Tibial artery (tissue), 4 donors: ENCODE measurements around the gene ADAMTSL2.

ENCODE experiments used
- DNase-seq, 2 donors: peaks; one replicate each; pipeline ENCODE4 v3.0.0-alpha.2; 2019
- H3K27ac ChIP-seq, 2 donors: fragments of 200-600 bp; sonication (generic) in 1 of 2; 1 replicate in 1 of 2; 2 replicates in 1 of 2; pipeline ENCODE4 v1.5.1; 2018 to 2019; ENCODE audit warnings: mild to moderate bottlenecking in 1 of 2
- H3K27me3 ChIP-seq, 2 donors: fragments of 200-600 bp; sonication (generic) in 1 of 2; one replicate each; pipeline versions ENCODE4 v1.5.1 to v1.6.0; 2016 to 2019
- H3K36me3 ChIP-seq, 3 donors: fragments of 200-600 bp; sonication (generic) in 2 of 3; one replicate each; pipeline ENCODE4 v1.5.1; 2016 to 2019; ENCODE audit warnings: mild to moderate bottlenecking in 2 of 3
- H3K4me1 ChIP-seq, 4 donors: fragments of 200-600 bp; sonication (generic) in 2 of 4; 1 replicate in 3 of 4; 2 replicates in 1 of 4; pipeline ENCODE4 v1.5.1; 2016 to 2019
- H3K4me3 ChIP-seq, 2 donors: fragments of 200-600 bp; sonication (generic) in 1 of 2; 1 replicate in 1 of 2; 2 replicates in 1 of 2; pipeline ENCODE4 v1.5.1; 2018 to 2019; ENCODE audit warnings: mild to moderate bottlenecking in 2 of 2
- H3K9me3 ChIP-seq, 3 donors: fragments of 200-600 bp; sonication (generic) in 1 of 3; one replicate each; pipeline ENCODE4 v1.5.1; 2016 to 2019
- intact Hi-C: fragments of 100-400 bp; cut with DNase I; formaldehyde crosslinking; loops from one replicate; pipeline ENCODE4 v1.15.0; 2023; ENCODE audit warnings: low total_unique reads
- TF ChIP-seq, protein P1 (sequence below), 2 experiments: fragments of 200-600 bp in 1 of 2; fragments of 450-650 bp in 1 of 2; IDR thresholded peaks; one replicate each; pipeline ENCODE4 v1.5.1; 2017 to 2019; ENCODE audit warnings: antibody characterized with exemption in 2 of 2, mild to moderate bottlenecking in 1 of 2, moderate library complexity in 1 of 2

ADAMTSL2 gene

GRCh38 chr9:133534346-133535291, at the start of gene ADAMTSL2:
Gene ADAMTSL2 (plus strand): TSS chr9:133534704. CDS start chr9:133536713, 2,009 bp downstream.
- H3K9me3 ChIP-seq, result no peaks in the 10 kb centered on the region
- H3K4me3 ChIP-seq, result peak within 1 kb of the TSS; percentile 32 to 46
- intact Hi-C loops, result no loop called here
- H3K4me1 ChIP-seq, result peaks cover 0 to 29% (median 15%) of the 10 kb centered on the region in 4 donors
- H3K36me3 ChIP-seq, result no peaks in the 10 kb centered on the region
- no peak within 1 kb of the TSS for H3K27ac ChIP-seq
- TF ChIP-seq, protein P1, sequence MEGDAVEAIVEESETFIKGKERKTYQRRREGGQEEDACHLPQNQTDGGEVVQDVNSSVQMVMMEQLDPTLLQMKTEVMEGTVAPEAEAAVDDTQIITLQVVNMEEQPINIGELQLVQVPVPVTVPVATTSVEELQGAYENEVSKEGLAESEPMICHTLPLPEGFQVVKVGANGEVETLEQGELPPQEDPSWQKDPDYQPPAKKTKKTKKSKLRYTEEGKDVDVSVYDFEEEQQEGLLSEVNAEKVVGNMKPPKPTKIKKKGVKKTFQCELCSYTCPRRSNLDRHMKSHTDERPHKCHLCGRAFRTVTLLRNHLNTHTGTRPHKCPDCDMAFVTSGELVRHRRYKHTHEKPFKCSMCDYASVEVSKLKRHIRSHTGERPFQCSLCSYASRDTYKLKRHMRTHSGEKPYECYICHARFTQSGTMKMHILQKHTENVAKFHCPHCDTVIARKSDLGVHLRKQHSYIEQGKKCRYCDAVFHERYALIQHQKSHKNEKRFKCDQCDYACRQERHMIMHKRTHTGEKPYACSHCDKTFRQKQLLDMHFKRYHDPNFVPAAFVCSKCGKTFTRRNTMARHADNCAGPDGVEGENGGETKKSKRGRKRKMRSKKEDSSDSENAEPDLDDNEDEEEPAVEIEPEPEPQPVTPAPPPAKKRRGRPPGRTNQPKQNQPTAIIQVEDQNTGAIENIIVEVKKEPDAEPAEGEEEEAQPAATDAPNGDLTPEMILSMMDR (IDR thresholded peaks at IDR 0.05), result no peak
- DNase-seq, result no peak
- H3K27me3 ChIP-seq, result peaks cover 0 to 89% of the 10 kb centered on the region in 2 donors

DNA sequence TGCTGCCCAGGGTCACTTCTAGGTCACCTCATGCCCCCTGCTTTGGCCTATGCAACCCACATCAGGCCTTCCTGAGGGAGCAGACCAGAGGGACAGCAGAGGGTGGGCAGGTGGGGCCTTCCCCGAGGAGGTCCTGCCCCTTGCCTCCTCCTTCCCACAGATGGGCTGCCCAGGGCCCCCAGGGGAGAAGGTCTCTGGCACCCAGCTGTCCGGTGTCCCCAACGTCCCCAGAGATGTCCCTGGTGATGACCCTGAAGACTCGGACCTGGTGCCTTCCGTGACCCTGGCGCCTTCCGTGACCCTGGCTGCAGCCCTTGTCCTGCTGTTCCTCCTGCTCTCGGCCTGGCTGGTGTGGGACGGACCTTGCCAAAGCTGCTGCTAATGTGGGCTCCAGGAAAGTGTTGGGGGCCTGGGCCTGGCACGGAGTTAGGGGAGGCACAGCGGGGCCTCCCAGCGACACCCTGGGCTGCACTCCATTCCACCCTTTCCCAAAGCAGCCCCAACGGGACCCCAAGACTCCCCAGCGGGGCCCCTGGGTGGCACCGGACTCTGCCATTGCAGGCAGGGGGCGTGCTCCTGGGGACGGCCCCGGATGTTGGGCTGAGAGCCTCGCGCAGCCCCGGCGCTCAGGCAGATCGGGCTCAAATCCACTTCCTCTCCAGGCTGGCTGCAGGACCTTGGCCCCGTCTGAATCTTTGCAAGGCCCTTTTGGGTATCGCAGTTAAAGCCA, 48.8 kb upstream of the ADAMTSL2 start:
- Histone ChIP-seq H3K9me3 (no peaks in the 10 kb centered on the region), H3K4me1 (peaks cover 0 to 11% (median 0%) of the 10 kb centered on the region in 4 donors), H3K27me3 (peaks cover 0 to 34% of the 10 kb centered on the region in 2 donors), H3K4me3 (no peak overlapping the region), H3K36me3 (no peaks in the 10 kb centered on the region), H3K27ac (no peak overlapping the region)
- DNase-seq, result no peak
- TF ChIP-seq, protein P1 (IDR thresholded peaks at IDR 0.05), result no peak
- intact Hi-C loops, result loop anchor here (1.0 to 10.0 kb wide), 3 partner anchors 77 to 303 kb away; partner anchors contain the start of gene SURF6

GRCh38 chr9:133487331-133487725, 47.2 kb upstream of the ADAMTSL2 start:
- intact Hi-C loops, result loop anchor here (5.0 to 10.0 kb wide), 2 partner anchors 153 to 305 kb away; partner anchors contain the start of gene SURF6
- Histone ChIP-seq H3K36me3 (no peaks in the 10 kb centered on the region), H3K9me3 (no peaks in the 10 kb centered on the region), H3K4me3 (no peak overlapping the region), H3K27me3 (peaks cover 0 to 34% of the 10 kb centered on the region in 2 donors), H3K27ac (no peak overlapping the region), H3K4me1 (peaks cover 7 to 24% (median 11%) of the 10 kb centered on the region in 4 donors)
- TF ChIP-seq, protein P1 (IDR thresholded peaks at IDR 0.05), result no peak
- no peak for DNase-seq

GRCh38 chr9:133488686-133489252, 45.7 kb upstream of the ADAMTSL2 start:
- TF ChIP-seq, protein P1 (IDR thresholded peaks at IDR 0.05), result no peak
- Histone ChIP-seq H3K4me3 (no peak overlapping the region), H3K4me1 (peaks cover 7 to 36% (median 19%) of the 10 kb centered on the region in 4 donors), H3K27ac (no peak overlapping the region), H3K36me3 (no peaks in the 10 kb centered on the region), H3K27me3 (peaks cover 0 to 34% of the 10 kb centered on the region in 2 donors), H3K9me3 (no peaks in the 10 kb centered on the region)
- intact Hi-C loops, result loop anchor here (5.0 to 10.0 kb wide), 2 partner anchors 154 to 306 kb away; partner anchors contain the start of gene SURF6
- no peak for DNase-seq
